HG03565 (cell line): ENCODE results near the gene F9.

ENCODE experiments used
- ATAC-seq: cut with Tn5 transposase; IDR thresholded peaks from one replicate; pipeline ENCODE4 v1.9.1; 2021; ENCODE audit warnings: mild to moderate bottlenecking, moderate library complexity; ENCODE audit not compliant: unreplicated experiment

F9 gene

GRCh38 chrX:139596068-139596467, 65.5 kb downstream of the F9 start:
- no peak for ATAC-seq

DNA sequence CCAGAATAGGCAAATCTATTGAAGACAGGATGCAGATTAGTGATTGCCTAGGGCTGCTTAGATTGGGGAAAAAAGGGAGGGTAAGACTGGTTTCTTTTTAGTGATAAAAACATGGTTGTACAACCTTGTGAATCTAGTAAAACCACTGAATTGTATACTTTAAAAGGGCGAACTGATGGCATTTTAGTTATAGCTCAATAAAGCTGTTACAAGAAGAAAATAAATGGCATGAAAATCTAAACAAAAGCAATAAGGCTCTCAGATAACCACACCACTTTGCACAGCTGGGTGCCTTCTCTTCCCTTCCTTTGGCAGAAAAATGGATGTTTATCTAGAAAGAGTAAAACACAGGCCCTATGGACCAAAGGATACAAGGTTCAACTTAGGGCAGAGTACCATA, 69.6 kb downstream of the F9 start:
- no peak for ATAC-seq
